ENCODE results near the gene KLF15.

DNA sequence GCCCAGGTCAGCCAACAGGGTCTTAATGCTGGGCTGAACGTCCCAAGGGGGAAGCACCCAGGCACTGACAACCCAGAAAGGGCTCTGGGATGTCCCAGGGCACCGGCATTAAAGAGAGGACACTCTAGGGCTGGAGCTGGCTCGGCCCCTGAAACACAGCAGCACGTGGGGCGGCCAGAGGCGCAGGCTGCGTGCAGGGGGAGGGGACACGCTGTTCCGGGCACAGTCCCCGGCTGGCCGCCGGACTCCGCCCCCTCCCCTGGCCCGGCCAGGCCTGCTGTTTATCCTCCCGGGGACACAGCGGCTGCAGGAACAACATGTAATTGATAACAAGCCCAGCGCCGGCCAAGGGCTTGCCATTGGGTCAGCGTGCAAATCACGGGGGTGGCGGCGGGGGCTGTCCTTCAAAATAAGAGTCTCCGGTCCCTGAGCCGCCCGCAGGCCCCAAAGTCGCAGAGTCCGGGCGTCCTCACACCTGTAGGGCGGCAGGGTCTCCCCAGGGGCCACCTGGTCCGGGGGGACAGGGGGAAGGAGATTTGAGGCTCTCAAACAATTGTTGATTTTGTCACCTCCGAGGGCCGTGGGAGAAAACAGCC, 1.3 kb downstream of the KLF15 start:
- TF ChIP-seq POLR2AphosphoS5 (IDR thresholded peaks at IDR 0.05; ENCODE audit: borderline replicate concordance, low read depth, low read length) (no peak), EZH2 (IDR thresholded peaks at IDR 0.05) (no peak)
